ENCODE data around the gene ERFE.
A peak's percentile ranks its signal among the peaks of the same experiment; 100 is the strongest.

Gene ERFE

GRCh38 chr2:238183821-238184220, 25.1 kb downstream of the ERFE start:
- Histone ChIP-seq H3K4me1 (ENCODE audit: insufficient read depth, low read length) (peaks cover 6% of the 10 kb centered on the region), H2AFZ (ENCODE audit: low read depth, low read length) (no peak overlapping the region), H3K9me3 (ENCODE audit: low read length) (no peaks in the 10 kb centered on the region), H3K4me3 (ENCODE audit: low read length) (no peak overlapping the region), H3K36me3 (ENCODE audit: insufficient read depth, low read length) (peaks cover 95% of the 10 kb centered on the region), H3K27me3 (ENCODE audit: insufficient read depth, low read length) (no peaks in the 10 kb centered on the region)

DNA sequence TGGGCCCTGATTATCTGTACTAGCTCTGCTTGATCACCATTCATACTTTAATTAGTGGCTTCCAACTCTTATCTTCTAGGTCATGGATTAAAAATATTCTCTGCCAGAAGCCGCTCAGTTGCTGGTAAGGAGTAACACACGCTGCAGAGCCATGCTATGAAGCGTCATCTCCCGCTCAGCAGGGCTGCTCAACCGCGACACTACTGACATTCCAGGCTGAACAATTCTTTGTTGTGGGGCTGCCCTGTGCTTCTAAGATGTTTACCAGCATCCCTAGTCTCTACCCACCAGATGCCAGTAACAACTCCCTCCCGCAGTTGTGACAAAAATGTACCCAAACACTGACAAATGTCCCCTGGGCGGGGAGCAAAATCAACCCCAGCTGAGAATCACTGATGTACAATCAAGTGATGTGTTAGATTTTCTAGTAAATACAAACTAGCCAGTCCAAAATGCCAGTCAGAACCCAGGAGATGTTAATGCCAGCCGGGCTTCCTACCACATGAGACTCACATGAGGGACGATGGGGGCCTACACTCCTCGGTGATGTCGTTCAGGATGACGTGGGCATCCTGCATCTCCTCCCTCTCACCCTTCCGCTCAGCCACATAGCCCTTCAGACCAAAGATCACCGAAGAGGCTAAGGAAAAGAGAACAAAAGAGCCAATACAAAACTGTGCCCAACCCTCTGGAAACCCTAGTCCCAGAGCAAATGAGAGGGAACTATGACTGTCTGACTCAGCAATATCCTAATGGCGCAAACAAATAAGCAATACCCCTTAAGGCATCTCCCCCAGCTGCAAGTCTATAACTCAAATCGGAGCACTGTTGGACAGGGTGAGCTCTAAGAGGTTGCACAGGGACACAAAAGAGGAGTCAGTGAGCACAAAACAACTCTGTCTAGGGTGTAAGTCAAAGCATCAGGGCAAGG, 29.1 kb downstream of the ERFE start:
- Histone ChIP-seq H3K27me3 (ENCODE audit: insufficient read depth, low read length) (no peaks in the 10 kb centered on the region), H3K4me3 (ENCODE audit: low read length) (no peak overlapping the region), H2AFZ (ENCODE audit: low read depth, low read length) (no peak overlapping the region), H3K4me1 (ENCODE audit: insufficient read depth, low read length) (peaks cover 6% of the 10 kb centered on the region), H3K9me3 (ENCODE audit: low read length) (no peaks in the 10 kb centered on the region), H3K36me3 (ENCODE audit: insufficient read depth, low read length) (peaks cover 84% of the 10 kb centered on the region)

DNA sequence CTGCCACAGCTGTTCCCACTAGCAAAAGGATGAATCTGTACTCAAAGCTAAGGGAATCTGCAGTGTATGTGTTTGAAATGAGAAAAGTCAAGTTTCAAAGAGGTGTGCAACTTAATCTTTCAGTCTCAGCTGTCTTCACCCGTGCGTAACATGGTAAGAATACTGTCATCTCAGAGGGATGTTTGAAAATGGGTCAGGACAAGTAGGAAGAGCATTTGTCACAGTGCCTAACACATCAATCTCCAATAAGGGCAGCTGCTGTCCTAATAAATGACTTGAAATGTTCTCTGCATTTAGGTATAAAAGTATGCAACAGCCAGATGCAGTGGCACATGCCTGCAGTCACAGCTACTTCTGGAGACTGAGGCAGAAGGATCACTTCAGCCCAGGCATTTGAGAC, 31.7 kb downstream of the ERFE start:
- Histone ChIP-seq H3K4me1 (ENCODE audit: insufficient read depth, low read length) (no peaks in the 10 kb centered on the region), H3K27me3 (ENCODE audit: insufficient read depth, low read length) (no peaks in the 10 kb centered on the region), H3K9me3 (ENCODE audit: low read length) (no peaks in the 10 kb centered on the region), H2AFZ (ENCODE audit: low read depth, low read length) (no peak overlapping the region), H3K36me3 (ENCODE audit: insufficient read depth, low read length) (peaks cover 76% of the 10 kb centered on the region), H3K4me3 (ENCODE audit: low read length) (no peak overlapping the region)

GRCh38 chr2:238202326-238203093, 43.7 kb downstream of the ERFE start:
- peaks cover 11% of the 10 kb centered on the region for H3K4me1 ChIP-seq (ENCODE audit: insufficient read depth, low read length)
- H3K4me3 ChIP-seq (ENCODE audit: low read length) = peak overlapping the region; percentile 86
- peak overlapping the region; percentile 48 for H2AFZ ChIP-seq (ENCODE audit: low read depth, low read length)
- no peaks in the 10 kb centered on the region for H3K36me3 ChIP-seq (ENCODE audit: insufficient read depth, low read length)
- peaks cover 12% of the 10 kb centered on the region for H3K27me3 ChIP-seq (ENCODE audit: insufficient read depth, low read length)
- H3K9me3 ChIP-seq (ENCODE audit: low read length) = peaks cover 4% of the 10 kb centered on the region

- Histone ChIP-seq H3K36me3 (ENCODE audit: insufficient read depth, low read length) (no peaks in the 10 kb centered on the region), H3K4me1 (ENCODE audit: insufficient read depth, low read length) (peaks cover 11% of the 10 kb centered on the region), H3K4me3 (ENCODE audit: low read length) (peak within 1 kb of the TSS; percentile 86), H3K9me3 (ENCODE audit: low read length) (peaks cover 4% of the 10 kb centered on the region), H3K27me3 (ENCODE audit: insufficient read depth, low read length) (peaks cover 18% of the 10 kb centered on the region), H2AFZ (ENCODE audit: low read depth, low read length) (peak within 1 kb of the TSS; percentile 81)
These were observed 44.6 kb downstream of the ERFE start, which contains the start of gene ILKAP for GRCh38 chr2:238203094-238203972. Gene ILKAP (minus strand): TSS chr2:238203695. CDS start chr2:238203553, 142 bp downstream.

- no peaks in the 10 kb centered on the region for H3K36me3 ChIP-seq (ENCODE audit: insufficient read depth, low read length)
- H2AFZ ChIP-seq (ENCODE audit: low read depth, low read length) = peak overlapping the region; percentile 81
- H3K9me3 ChIP-seq (ENCODE audit: low read length) = peaks cover 4% of the 10 kb centered on the region
- peaks cover 23% of the 10 kb centered on the region for H3K27me3 ChIP-seq (ENCODE audit: insufficient read depth, low read length)
- peak overlapping the region; percentile 43 for H3K4me3 ChIP-seq (ENCODE audit: low read length)
- peaks cover 11% of the 10 kb centered on the region for H3K4me1 ChIP-seq (ENCODE audit: insufficient read depth, low read length)
These were observed 45.4 kb downstream of the ERFE start for GRCh38 chr2:238203973-238204683.

- H3K9me3 ChIP-seq (ENCODE audit: low read length) = peaks cover 4% of the 10 kb centered on the region
- no peak overlapping the region for H3K4me3 ChIP-seq (ENCODE audit: low read length)
- H3K36me3 ChIP-seq (ENCODE audit: insufficient read depth, low read length) = no peaks in the 10 kb centered on the region
- H2AFZ ChIP-seq (ENCODE audit: low read depth, low read length) = no peak overlapping the region
- peaks cover 40% of the 10 kb centered on the region for H3K27me3 ChIP-seq (ENCODE audit: insufficient read depth, low read length)
- H3K4me1 ChIP-seq (ENCODE audit: insufficient read depth, low read length) = peaks cover 3% of the 10 kb centered on the region
These were observed 48.2 kb downstream of the ERFE start for GRCh38 chr2:238207006-238207405.

- Histone ChIP-seq H3K4me3 (ENCODE audit: low read length) (no peak overlapping the region), H3K27me3 (ENCODE audit: insufficient read depth, low read length) (no peaks in the 10 kb centered on the region), H3K4me1 (ENCODE audit: insufficient read depth, low read length) (peaks cover 7% of the 10 kb centered on the region), H3K9me3 (ENCODE audit: low read length) (peaks cover 2% of the 10 kb centered on the region), H2AFZ (ENCODE audit: low read depth, low read length) (no peak overlapping the region), H3K36me3 (ENCODE audit: insufficient read depth, low read length) (no peaks in the 10 kb centered on the region)
These were observed 57.9 kb downstream of the ERFE start for GRCh38 chr2:238216651-238217184.
